Measurements from ENCODE around the gene KCNJ6. TPM values are rescaled to one million over a fixed set of nuclear protein-coding genes. Genes with fewer than 3 reads are reported as not detected.
"Not testable (repeated sequence)": the region's sequence is repeated elsewhere in the genome, so short reads cannot be mapped to it uniquely, and the experiment has no call there.

Gene KCNJ6
- total RNA-seq, 1 experiment from 2014 or later = 18.9 TPM

DNA sequence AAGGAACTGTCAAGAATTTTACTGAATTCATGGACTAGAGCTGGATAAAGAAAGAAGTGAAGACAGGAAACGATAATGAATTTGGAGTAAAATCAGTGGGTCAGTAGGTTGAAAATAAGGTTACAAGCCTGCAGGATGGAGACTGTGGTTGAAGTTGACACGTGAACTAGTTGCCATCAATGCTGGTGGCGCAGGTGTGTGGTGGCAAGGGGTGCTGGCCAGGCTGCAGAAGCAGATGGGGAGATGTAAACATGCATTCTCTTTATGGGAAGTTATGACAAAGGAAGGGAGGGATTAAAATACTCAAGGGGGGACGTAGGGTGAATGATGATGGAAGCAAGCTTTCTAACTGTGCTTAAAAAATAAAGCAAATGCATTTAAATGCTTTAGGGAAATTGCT lies 263.1 kb downstream of the KCNJ6 start:
- no peak for DNase-seq (ENCODE audit: low read depth)

DNA sequence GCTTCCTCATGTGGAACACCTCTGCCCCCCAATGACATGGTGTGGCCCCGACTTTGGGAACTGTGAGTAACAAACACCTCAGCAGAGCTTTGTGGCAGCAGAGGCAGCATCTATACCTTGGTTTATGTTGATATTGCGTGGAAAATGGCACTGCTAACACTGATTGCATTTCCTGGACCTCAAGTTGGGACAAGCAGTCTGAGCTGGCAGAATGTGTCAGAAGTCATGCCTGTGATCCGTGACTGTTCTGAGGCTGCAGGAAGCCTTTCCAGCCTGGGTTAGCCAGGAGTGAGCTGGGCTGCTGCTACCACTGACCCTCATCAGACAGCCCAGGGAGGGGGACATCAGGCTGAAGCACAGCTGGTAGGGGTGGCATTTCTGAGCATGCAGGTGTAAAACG lies 268.5 kb downstream of the KCNJ6 start:
- DNase-seq (ENCODE audit: low read depth) = no peak

DNA sequence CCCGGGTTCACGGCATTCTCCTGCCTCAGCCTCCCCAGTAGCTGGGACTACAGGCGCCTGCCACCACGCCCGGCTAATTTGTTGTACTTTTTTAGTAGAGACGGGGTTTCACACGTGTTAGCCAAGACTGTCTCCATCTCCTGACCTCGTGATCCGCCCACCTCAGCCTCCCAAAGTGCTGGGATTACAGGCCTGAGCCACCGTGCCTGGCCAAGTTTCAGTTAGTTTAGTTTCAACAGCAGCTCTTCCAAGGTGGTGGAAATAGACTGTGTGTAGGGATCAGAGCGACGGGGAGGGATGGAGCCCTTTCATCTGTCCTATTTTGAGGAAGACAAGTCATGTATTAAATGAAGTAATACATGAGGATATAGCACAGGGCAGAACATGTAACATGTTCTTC lies 269.5 kb downstream of the KCNJ6 start:
- DNase-seq (ENCODE audit: low read depth) = not testable (repeated sequence)

DNA sequence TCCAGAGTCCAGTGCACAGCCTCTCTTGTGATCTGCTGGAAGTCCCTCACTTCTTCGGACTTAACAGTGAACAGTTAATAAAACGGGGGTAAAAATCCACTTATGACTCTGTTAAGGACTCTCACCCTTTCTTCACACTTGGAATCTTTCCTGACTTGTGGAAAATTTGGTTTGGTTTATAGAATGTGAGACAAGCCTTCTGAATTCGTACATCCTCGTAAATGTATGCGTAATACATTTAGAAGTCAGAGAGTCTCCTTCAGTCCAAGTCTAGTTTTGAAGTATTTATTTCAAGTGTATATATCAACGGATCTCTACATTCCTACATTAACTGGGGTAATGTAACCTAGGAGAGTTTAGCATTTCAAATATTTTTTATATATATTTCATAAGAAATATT lies 270.4 kb downstream of the KCNJ6 start:
- no peak for DNase-seq (ENCODE audit: low read depth)

DNA sequence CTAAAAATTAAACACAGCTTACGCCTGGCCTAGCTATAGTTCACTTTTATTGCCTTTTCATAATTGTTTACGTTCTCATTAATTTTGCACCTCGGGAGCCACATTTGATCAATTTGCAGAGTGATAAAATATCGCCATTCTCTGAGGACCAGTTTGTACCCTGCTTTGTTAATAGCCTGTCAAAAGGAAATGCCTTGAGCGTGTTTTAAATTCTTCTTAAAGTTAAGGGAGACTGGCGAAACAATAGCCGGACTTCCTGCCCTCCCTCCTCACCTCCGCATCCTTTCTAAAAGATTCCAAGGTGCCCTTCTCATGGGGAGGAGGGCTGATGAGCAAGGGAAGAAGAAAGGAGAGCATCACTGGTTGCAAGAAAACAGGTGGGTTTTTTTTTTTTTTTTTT lies 271.6 kb downstream of the KCNJ6 start:
- no peak for DNase-seq (ENCODE audit: low read depth)

DNA sequence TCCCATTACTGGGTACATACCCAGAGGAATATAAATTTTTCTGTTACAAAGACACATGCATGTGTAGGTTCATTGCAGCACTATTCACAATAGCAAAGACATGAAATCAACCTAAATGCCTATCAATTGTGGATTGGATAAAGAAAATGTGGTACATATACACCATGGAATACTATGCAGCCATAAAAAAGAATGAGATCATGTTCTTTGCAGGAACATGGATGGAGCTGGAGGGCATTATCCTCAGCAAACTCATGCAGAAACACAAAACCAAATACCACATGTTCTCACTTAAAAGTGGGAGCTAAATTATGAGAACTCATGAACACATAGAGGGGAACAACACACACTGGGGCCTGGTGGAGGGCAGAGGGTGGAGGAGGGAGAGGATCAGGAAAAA lies 272.4 kb downstream of the KCNJ6 start:
- DNase-seq (ENCODE audit: low read depth) = not testable (repeated sequence)

DNA sequence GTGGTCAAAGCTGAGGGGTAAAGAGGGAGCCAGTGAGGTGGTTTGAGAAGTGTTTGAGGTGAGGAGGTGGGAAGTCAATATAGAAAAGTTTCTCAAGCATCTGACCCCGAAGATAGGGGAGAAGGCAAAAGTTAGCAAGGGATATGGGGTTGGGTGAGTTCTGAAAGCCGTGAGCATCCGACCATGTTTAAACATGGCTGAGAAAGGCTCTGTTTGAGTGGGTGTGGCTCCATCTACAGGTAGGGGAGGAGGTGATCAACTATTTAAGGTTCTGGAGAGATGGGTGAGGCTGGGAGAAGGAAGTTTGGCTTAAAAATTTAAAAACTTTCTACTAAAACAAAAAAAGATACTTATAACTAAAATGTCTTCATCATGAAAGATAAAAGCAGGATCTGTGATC lies 273.8 kb downstream of the KCNJ6 start:
- no peak for DNase-seq (ENCODE audit: low read depth)

DNA sequence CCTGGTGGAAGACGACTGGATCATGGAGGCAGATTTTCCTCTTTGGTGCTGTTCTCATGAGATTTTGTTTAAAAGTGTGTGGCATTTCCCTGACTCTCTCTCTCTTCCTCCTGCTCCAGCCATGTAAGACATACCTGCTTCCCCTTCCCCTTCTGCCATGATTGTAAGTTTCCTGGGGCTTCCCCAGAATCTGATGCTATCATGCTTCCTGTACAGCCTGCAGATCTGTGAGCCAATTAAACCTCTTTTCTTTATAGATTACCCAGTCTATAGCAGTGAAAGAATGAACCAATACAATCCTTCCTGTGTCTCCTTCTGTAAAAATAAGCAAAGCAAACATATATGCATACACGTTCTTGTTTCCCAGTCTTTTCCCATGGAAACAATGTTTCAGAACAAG lies 276.5 kb downstream of the KCNJ6 start:
- DNase-seq (ENCODE audit: low read depth) = no peak

DNA sequence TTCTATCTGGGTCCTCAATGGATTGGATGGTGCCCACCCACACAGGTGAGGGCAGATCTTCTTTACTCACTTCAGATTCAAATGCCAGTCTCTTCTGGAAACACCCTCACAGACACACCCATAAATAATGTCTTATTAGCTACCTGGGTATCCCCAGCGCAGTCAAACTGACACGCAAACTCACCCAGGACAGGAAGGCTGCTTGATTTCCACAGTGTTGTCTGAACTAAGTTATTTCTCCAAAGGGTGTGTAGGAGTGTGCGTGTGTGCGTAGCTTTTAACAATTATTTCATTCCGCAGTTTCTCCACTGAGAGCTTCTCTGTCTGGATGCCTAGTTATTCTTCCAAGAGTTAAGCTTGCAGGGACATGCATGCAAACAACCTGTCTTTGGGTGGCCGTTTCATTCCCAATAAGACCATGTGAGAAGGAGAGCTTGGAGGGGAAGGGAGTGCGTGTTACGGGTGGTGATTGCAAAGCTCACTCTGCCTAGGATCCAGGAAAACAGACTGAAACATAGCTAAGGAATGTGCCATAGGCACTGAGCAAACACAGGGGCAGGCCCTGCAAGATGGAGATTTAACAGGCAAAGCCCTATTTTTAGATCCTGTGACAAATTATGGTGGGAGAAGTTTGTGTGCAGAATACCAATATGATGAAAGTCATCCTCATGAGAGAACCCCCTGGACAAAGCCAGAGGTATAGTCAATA lies 280.0 kb downstream of the KCNJ6 start:
- peak; percentile 84 for DNase-seq (ENCODE audit: low read depth)

DNA sequence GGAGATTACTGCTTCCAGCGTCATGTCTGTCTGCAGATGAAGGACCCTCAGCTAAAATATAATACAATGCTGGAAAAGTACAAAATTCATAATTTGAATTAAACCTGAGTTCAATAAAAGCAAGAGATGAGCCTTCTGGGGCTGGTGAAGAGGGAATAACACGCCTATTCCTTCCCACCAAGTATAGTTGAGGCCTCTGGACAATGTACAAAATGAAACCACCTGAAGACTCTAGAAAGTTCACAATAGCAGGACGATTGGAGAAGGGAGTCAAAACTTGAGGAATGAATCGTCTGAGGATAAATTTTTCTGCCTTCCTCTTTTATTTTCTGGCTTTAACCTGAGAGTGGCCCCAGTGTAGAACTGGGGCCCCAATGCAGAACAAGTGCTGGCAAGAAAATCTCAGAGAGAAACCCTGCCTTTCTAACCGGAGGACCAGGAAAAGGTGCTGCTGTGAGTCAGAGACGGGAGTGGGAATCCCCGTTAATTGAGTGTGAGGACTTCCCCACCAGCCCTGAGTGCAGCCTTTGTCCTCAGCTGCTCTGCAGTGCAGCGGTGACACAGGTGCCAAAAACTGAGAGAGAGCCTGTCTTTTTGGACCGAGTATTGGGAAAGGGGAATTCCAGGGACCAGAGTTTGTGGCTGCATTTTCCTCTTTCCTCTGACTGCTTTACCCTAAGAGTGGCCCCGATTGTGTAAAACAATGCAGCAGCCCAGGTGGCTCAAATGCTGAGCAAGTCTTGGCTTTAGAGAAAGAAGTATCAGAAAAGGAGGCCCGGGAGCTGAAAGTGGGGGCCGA lies 284.7 kb downstream of the KCNJ6 start:
- no peak for DNase-seq (ENCODE audit: low read depth)

DNA sequence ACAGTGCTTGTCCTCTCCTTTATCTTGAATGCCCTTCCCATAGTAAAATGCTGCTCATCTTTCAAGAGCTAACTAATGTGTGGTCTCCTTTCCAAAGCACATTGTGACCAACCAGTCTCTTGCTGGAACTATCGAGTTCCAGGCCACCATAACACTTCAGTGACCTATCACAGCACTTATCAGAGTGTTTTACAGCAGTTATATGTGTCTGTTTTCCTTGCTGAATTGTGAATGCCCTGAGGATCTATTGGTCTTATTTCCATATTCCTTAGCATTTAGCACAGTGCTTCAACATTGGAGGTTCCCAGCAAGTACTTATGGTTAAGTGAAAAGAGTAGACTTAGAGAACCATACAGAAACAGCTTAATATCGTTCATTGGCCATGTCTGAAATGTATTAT lies 285.4 kb downstream of the KCNJ6 start:
- DNase-seq (ENCODE audit: low read depth) = no peak

DNA sequence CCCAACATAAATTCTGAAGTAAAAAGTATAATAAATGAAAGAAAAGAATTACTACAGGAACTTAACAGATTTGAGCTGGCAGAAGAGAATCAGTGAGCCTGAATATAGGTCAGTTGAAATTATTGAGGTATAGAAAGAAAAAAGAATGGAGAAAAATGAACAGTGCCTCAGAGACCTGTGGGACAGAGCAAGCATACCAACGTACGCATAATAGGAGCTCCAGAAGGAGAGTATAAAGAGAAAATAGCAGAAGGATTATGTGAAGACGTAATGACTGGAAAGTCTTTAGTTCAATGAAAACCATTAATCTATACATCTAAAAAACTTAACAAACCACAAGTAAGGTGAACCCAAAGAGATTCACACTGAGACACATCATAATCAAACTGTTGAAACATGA lies 287.9 kb downstream of the KCNJ6 start:
- no peak for DNase-seq (ENCODE audit: low read depth)

DNA sequence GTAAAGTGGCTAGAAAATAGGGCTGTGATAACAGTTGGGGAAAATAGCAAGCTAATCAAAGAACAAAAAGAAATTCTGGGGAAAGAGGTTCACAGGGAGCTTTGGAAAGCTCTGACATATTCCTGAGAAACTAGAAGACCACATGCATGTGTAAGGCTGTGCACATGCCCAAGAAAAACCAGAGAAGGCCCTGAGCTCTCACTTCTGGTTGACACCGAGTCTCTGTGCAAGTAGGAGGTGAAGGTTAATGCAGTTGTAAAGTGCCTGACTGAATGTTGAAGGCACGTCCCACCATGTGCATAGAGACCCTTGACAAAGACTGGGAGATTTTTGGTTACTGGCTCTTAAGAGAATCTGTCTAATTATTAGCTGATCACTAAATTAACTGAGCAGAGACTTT lies 288.7 kb downstream of the KCNJ6 start:
- no peak for DNase-seq (ENCODE audit: low read depth)

DNA sequence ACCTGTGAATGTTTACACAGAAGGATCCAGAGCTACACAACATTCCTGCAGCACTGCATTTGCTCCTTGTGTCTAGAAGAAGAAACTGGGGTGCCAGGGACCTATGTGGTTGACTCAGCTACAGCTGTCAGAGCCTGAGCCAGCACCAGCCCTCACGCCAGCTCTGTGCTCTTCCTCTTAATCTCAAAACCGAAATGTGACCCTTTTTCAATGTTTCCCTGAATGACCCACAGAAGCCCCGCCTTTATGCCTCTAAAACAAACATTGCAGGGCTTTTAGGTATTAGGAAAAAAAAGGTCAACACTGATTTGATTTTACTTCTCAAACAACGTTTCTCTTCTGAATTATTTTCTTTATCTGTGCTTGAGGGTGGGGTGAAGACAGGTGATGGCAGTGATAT lies 289.2 kb downstream of the KCNJ6 start:
- peak; percentile 72 for DNase-seq (ENCODE audit: low read depth)

DNA sequence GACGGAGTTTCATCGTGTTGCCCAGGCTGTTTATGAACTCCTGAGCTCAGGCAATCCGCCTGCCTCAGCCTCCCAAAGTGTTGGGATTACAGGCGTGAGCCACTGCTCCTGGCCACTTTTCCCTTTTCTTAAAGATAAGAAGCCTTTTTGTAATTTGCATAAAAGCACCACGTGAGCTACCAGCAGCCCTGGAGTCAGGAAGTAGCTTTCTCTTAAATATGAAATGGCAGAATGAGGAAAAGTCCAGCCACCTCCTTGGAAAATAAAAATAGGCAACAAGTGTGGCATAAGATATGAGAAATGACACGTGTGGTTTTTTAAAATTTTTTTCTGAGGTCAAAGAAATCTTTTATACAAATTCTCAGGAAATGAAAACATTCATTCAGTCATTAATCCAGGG lies 289.9 kb downstream of the KCNJ6 start:
- DNase-seq (ENCODE audit: low read depth) = no peak

DNA sequence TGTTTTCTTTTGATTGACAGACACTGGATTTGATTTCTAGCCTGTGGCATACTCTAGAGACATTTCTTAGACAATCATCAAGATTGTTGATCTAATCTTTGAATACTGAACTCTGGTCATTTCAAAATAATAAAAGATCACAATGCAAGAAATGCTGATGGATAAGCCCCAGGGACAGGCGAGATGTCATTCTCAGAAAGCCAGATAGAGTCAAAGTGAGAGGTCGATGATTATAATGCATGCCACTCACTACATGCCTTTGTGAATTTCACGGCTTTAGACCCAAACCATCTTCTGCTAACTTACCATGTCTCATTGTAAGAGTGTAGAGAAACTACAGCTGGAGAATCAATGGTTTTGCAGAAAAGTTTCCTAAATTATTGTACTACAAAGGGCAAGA lies 292.6 kb downstream of the KCNJ6 start:
- DNase-seq (ENCODE audit: low read depth) = no peak

DNA sequence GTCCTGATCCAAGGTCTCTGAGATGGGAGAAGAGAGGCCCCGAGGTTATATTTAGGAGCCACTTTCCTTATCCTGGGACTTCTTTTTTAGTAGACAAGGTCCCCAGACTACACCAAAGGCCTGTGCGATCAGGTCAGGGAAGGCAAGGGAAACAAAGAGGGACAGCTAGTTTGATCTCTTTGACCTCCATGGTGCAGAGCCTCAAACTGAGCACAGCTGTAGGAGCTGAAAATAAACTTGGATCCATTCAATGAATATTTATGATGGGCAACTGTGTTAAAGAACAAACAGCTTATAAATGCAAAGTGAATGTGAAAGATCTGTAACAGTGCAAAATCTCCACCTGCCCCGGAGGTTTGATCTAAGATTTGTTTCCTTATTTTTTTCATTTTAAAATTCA lies 293.1 kb downstream of the KCNJ6 start:
- DNase-seq (ENCODE audit: low read depth) = no peak

DNA sequence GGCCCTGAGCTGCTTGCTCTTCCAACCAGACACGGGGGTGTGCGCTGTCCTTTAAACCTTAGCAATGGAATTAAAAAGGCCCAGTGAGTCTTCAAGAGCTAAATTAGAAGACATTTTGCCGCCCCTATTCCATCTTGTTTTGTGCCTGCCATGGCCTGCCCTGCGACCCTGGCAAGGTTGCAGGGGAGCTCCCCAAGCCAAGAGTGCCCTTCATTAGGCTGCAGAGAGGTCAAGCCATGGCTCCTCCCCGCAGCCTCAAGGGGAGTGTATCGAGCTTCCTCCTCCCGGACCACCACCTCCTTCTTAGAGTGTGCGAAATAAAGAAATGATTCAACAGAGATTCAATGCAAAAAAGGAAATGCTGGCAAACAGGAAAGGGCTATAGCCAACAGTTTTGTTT lies 293.5 kb downstream of the KCNJ6 start:
- DNase-seq (ENCODE audit: low read depth) = no peak

DNA sequence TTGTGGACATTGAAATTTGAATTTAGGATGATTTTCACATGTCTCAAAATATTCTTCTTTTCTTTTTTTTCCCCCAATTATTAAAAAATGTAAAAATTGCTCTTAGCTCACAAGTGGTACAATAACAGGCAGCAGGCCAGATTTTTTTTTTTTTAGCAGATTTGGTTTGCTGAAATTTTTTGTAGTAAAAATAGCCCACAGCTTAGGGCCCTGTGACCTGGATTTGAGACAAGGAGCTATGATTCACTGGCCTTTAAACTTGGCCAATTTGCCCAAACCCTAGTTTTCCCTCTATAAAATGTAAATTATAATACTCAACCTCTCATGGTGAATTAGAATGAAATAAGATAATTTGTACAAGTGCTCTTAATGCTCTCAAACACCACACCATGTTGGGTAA lies 295.9 kb downstream of the KCNJ6 start:
- peak; percentile 52 for DNase-seq (ENCODE audit: low read depth)

DNA sequence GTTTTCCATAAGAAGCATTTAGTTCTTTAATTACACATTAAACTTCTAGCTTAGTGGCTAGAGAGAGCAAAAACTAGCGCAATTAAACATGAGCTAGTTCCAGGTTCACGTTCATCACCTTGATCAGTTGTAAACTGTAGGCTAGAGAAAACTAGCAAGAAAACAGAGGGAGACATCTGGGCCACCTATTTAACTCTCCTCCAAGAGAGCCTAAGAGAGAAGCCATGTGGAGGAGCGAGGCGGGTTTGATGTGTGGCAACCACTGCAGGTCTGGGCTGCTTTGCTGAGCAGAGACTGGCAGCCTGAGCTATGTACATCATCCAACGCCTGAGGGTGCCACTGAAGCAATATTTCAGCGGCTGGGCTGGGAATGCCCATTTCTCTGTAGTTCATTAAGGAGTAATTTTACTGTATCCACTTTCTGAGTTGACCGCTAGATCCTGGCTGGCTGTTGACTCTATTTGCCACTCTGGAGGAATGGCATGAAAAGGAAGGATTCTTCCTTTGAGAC lies 296.7 kb downstream of the KCNJ6 start:
- peak; percentile 13 for DNase-seq (ENCODE audit: low read depth)

DNA sequence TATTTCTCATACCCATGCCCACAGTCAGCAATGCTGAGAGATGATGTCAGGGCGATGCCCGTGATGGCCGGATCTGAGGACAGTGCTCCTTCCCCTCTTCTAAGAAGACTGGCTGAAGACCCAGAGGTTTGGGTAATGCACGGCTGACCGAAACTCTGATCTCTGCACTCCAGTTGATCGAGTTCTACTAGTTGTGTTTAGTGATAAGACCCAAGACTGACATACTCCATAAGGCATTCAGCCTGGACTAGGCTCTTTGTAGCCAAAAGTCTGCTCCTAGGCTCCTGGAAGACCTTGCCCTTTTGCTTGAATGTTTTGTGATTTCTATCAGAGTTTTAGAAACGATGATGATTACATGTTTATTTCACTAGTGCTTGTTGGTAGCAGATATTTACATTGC lies 298.2 kb downstream of the KCNJ6 start:
- no peak for DNase-seq (ENCODE audit: low read depth)

DNA sequence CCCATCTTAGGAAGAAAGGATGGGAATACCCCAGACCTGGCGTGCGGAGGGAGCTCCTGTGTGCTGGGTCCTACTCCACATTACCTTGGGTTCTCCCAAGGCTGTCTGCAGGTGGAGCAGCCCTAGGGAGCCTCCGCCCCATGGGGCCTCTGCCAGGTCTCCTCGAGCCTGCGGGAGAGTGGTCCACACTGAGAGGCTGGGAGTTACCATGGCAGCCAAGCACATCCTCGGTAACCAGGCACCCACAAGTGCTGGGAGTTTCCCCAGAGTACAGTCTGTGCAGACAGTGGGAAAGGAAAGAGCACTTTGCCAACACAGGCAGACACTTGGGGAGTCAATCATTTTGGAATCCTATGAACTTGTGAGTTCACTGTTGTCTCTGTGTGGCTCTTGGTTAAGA lies 300.3 kb downstream of the KCNJ6 start:
- DNase-seq (ENCODE audit: low read depth) = no peak

DNA sequence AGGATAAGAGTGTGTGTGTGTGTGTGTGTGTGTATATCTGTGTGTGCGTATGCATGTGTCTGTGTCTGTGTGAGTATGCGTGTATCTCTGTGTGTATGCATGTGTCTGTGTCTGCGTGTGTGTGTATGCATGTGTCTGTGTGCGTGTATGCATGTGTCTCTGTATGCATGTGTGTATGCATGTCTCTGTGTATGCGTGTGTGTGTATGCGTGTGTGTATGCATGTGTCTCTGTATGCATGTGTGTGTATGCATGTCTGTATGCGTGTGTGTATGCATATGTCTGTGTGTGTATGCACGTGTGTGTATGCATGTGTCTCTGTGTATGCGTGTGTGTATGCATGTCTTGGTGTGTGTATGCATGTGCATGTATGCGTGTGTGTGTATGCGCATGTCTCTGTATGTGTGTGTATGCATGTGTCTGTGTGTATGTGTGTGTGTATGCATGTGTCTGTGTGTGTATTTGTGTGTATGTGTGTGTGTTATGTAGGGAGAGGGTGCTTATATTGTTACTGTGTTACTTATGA lies 301.8 kb downstream of the KCNJ6 start:
- no peak for DNase-seq (ENCODE audit: low read depth)
